ENCODE results near the gene CABP2. TPM values are rescaled to one million over a fixed set of nuclear protein-coding genes. Genes with fewer than 3 reads are reported as not detected.
"Not testable (repeated sequence)": the region's sequence is repeated elsewhere in the genome, so short reads cannot be mapped to it uniquely, and the experiment has no call there.

The CABP2 gene
- total RNA-seq, 1 experiment from 2014 or later = not detected

DNA sequence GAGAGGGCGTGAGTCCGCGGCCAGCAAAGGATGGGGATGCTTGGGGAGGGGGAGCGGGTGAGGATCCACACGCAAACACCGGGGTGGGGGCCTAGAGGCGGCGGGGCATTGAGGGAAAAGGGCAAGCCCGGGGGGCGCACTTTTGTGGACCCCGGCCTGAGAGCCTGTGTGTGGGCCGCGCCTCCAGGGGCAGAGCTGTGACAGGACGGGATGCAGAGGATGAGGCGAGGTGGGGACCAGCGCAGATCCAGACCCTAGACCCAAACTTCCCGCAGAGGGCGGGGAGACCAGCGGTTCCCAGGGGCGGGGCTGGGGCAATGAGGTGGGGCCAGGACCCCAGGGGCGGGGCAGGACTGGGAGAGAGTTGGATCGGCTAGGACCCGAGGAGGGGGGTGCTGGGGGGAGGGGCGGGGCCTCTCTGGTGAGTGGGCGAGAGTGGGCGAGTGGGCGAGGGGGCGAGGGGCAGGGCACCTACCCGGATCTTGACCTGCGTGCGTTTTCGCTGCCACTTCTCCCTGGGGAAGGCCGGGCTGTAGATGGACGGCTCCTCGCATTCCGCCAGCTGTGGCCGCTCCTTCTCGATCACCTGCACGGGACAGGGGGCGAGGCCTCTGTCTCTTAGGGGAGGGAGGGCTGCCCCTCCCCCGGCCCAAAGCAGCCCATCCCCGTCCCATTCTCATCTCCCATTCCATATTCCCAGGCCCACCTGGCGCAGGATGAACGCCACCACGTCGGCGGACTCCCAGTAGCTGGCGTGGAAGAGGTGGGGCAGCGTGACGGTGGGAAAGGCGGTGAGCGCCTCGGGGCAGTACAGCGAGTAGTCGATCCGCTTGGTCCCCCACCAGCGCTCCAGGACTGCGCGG lies 28.6 kb downstream of the CABP2 start:
- no peak for DNase-seq (ENCODE audit: low spot score)

DNA sequence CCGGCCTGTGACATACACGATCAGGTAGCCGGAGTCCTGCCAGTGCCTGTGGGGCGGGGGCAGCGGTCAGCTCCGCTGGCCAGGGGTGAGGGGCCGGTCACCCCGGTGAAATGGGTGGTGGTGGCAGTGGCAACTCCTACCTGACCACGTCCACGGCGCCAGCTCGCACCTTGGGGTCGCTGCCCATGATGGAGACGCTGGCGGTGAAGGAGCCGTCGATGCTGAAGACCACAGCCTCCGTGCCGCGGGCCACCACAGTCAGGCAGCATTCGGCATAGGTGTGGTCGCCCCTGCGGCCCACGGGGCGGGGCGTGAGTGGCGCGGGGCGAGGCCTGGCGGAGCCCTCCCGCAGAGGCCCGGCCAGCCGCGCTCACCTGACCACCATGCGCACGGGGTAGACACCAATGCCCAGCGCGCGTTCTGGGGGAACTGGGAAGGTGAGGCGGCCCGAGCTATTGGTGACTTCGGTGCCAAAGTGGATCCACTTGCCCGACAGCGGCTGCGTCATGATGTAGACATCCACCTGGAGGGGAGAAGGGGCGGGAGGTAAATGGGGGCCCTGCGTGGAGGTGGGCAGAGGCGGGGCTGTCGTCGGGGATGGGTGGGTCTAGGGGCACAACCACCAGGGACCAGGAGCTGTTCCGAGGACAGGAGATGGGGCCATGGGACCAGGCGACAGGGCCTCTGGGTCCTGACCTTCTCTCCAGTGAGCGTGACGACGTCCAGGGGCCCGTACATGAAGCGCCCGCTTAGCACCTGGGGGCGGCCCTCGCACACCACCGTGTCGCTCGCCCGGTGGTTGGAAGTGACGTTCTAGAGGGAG lies 29.5 kb downstream of the CABP2 start:
- no peak for DNase-seq (ENCODE audit: low spot score)

DNA sequence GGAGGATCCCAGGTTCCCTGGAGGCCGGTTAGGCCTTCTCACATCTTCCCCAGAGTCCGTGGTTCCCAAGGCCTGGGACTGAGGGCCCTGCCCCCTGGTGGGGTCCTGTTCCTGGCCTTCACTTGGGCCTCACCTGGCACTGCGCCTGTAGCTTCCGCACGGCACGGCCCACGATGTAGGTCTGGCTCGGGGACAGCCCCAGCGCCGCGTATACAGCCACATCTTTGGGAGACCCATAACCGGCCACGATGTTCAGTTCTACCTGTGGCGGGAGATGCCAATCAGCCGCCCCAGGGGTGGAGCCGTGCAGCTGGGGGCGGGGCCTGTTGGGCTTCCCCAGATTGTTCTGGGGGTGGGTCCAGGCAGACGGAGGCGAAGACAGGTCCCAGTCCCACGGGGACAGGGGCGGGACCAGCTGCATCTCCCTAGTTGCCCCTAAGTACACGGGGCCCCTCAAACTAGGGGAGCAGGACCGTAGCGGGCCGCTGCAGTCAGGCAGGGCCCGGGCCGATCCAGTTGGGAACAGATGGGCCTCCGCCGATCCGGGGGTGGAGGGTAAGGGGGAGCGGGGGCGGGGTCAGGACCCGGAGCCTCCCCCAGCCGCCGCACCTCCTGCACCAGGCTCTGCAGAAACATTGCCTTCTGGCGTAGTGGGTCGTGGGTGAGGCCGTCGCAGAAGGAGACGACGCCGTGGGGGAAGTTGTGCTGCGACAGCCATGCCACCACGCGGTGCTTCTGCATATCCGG lies 30.3 kb downstream of the CABP2 start:
- no peak for DNase-seq (ENCODE audit: low spot score)

DNA sequence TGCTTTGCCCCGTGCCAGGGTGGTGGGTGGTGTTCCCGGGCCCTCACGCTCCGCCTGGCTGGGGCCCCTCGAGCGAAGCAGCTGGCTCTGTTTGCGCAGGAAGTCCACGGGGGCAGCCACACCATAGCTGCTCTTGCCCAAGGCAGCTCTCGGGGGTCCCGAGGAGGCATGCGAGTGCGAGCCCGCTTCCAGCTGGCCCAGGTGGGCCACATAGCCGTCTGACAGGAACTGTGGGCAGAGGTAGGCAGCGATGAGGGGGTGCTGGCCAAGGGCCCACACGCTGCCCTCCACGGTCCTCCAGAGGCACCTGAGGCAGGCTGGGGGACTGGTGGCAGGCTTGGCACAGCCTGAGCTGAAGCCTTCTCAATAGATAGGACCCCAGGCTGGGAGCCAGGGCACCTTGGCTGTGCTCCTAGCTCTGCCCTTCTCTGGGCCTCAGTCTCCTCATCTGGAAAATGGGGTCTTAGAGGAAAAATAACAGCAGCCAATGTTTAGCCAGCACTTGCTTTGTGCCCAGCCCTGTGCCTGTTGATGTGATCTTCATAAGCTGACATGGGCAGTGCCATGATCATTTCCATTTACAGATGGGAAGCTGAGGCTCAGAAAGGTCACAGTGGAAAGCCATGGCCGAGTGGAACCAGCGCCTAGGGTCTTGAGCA lies 31.0 kb downstream of the CABP2 start:
- no peak for DNase-seq (ENCODE audit: low spot score)

DNA sequence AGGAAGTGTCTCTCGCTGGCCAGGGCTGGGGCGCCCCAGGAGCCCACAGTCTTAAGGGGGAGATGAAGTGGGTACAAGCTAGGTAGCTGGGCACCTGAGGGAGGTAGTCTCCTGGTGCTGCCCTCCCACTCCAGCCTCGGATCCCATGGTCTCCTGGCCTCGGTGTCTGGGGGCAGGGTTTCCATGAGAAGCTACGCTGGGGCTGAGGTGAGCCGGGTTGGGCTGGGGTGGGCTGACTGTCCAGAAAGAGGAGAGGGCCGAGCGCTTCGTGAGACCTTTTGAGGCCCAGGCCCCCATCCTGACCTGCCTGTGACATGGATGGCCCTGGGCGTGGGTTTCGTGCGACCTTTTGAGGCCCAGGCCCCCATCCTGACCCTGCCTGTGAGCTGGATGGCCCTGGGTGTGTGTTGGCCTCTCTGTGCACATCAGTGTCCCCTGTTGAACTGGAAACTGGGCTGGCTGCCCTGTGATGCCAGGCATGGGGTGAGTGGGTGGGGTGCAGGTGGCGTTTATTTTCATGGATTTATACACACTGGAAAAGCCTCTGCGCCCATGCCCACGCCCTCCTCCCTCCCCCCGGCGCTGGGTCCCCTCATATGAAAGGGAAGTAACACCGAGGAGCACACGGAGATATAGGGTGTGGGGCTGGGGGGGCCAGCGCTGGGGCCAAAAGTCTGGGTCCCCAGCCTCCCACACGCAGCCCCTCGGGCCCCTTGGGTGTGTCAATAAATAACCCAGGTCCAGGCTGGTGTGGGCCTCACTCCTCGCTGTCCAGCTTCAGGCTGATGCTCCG lies 31.8 kb downstream of the CABP2 start:
- DNase-seq (ENCODE audit: low spot score) = no peak

DNA sequence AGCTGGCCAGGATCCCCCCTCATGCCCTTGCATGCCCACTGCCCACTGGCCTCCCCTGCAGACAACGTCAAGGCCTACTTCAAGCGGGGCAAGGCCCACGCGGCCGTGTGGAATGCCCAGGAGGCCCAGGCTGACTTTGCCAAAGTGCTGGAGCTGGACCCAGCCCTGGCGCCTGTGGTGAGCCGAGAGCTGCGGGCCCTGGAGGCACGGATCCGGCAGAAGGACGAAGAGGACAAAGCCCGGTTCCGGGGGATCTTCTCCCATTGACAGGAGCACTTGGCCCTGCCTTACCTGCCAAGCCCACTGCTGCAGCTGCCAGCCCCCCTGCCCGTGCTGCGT lies 32.5 kb downstream of the CABP2 start:
- DNase-seq (ENCODE audit: low spot score) = no peak

DNA sequence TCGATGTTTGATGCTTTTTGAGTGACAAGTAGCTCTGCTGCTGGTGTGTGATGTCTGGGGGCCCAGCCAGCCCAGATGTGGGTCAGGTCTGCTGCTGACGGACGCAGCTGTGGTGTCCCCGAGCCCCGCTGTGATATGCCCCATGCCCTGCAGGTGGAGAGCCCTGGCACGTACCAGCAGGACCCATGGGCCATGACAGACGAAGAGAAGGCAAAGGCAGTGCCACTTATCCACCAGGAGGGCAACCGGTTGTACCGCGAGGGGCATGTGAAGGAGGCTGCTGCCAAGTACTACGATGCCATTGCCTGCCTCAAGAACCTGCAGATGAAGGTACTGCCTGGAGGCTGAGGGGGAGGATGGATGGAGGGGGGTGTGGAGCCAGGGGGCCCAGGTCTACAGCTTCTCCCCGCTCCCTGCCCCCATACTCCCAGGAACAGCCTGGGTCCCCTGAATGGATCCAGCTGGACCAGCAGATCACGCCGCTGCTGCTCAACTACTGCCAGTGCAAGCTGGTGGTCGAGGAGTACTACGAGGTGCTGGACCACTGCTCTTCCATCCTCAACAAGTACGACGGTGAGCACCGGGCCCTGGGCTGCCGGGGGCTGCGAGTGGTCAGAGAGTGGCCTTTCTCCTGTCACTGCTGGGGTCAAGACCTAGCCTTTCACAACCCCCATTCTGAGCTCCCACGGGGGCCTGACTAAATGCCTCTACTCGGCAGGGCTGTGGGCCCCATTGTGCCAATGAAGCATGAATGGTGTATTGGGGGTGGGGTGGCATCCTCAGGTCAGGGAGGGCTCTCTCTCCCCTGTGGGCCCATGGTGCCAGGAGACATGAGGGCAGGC lies 33.1 kb downstream of the CABP2 start:
- no peak for DNase-seq (ENCODE audit: low spot score)

DNA sequence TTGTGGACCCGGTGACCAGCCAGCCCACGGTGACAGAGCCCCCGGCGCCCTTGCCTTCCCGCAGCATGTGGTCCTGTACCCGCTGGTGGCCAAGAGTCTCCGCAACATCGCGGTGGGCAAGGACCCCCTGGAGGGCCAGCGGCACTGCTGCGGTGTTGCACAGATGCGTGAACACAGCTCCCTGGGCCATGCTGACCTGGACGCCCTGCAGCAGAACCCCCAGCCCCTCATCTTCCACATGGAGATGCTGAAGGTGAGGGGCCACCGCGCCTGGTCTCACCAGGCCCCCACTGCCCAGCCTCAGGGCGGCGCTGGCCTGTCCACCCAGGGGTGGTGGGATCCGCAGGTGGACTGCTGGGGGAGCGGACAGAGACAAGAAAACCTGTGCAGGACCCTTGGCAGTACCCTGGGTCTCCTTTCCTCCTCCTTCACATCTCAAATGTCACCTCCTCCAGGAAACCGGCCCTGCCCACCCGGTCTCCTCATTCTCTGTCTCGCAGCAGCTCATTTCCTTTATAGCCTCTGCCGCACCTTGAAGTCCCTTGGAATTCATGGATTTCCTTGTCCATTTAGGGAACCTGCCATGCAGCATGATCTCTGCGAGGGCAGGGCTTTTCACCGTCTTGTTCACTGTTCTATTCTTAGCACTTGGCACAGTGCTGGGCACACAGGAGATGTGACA lies 33.9 kb downstream of the CABP2 start:
- no peak for DNase-seq (ENCODE audit: low spot score)

DNA sequence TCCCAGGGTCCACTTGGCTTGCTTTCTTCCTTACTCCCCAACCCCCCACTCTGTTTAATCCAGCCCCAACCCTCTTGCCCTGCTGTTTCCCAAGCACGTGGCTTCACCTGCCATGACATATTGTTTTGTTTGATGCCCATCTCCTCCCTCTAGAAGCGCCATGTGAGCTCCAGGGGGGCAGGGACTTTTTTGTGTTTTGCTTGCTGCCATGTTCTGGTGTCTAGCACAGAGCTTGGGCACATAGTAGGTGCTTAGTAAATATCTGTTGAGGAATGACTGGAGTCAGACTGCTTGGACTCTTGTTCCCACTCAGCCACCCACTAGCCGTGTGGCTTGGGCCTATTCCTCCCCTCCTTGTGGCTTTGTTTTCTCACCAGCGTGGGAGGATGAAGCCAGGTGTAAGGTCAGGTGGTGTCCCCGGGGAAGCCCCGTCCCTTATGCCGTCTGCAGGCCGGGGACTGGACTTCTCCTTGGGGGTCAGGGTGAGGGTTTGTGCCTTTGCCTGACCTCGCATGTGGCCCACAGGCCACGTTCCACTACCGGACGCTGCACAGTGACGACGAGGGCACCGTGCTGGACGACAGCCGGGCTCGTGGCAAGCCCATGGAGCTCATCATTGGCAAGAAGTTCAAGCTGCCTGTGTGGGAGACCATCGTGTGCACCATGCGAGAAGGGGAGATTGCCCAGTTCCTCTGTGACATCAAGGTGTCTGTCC lies 36.6 kb downstream of the CABP2 start:
- DNase-seq (ENCODE audit: low spot score) = no peak

DNA sequence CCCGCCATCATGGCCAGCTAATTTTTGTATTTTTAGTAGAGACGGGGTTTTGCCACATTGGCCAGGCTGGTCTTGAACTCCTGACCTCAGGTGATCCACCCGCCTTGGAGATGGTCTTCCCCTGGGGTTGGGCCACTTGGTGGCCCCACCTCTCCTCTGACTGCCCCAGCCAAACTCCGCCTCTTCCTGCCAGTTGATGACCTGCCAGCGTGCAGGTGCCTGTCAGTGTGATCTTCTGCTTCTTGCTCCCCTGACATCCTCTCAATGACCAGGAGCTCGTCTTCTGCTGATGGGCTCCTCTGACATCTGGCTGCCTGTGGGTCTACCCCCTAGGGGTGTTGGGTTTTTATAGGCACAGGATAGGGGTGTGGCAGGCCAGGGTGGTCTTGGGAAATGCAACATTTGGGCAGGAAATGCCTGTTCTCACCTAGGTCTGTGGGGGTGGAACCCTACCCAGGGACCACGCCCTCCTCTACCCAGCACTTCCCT lies 37.3 kb downstream of the CABP2 start:
- DNase-seq (ENCODE audit: low spot score) = not testable (repeated sequence)

DNA sequence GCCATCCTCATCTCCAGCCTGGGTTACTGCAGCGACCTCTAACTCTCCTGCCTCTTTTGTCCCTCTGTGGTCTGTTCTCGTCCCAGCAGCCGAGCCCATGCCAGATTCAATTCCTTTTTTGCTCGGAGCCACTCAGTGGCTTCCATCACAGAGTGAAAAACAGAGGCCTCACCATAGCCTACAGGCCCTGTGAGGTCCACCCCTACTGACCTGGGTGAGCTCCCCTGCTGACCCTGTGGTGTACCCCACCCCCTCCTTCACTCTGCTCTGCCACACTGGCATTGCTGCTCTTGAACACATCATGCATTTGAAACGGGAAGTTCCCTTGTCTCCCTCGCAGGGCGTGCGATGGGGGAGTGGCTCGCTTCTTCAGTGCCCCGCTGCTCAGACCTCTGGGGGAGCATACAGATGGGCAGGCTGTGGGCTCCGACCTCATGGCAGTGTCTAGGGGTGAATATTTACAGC lies 38.4 kb downstream of the CABP2 start:
- no peak for DNase-seq (ENCODE audit: low spot score)

DNA sequence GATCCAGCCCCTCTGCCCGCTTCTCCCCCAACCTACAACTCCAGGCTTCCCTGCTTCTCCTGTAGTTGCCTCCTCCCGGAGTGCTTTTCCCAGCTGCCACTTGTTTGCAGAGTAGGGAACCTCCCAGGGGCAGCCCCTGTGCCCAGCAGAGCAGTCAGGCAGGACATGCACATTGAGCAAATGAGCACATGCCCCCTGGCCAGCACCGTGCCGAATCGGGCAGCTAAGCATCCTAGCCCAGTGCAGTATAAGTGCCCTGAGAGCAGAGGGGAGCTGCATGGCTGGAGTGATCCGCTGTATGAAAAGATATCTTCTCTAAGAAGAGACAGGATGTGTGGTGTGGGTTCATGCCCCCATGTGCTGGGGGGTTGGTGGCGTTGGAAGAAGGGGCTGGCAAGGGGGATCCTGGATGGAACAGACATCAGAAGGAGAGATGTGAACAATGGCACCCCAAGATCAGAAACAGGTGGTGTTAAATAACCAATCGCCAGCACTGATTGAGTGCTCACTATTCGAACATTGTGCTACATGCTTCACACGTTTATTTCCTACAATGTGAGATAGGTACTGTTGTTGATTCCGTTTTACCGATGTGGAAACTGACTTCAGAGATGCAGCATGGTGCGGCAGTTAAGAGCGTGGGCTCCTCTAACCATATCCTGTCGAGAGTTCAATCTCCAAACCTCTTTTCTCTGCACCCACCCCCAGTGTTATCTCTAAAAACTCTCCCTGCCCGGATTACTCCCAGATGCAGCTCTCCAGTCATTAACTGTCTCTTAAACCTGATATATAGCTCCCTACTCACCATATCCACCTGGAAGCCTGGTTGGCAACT lies 39.2 kb downstream of the CABP2 start:
- no peak for DNase-seq (ENCODE audit: low spot score)

DNA sequence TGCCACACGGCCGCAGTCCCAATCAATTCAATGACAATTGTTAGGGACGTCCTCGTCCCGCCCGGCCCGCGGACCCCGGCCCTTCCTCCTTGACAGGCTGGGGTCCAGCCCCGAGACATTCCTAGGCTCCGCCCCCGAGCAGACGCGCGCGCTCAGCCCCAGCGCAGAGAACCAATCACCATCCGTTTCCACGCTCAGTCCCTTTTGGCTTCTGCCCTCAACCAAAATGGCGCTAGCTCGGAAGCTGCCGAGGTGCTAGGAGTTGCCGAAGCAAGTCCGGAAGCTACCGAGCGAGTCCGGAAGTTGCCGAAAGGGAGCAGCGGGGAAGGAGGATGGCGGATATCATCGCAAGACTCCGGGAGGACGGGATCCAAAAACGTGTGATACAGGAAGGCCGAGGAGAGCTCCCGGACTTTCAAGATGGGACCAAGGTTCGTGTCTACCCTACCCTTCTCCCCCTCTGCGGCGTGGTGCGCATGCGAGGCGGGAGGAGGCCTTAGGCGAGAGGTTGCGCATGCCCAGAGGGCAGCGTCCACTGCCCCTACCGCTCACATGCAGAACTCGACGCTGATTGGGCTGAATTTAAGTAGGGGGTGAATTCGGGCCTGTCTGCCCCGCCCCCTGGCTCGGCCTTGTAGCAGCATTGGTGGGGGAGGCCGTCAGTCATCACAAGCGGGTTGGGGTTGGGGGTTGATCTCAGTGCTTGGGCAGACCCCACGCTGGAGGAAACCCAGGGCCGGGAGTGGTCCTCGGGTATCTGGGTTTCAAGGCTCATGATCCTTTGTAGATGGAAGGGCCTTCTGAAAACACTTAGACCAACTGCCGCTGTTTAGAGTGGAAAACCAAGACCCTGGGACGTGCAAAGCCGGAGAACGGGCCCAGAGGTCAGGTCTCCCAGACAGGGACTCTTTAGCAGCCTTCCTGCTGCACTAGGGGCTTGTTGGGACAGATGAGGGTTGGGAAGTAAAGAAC lies 40.1 kb downstream of the CABP2 start, which contains the start of gene AIP:
TSS of gene AIP (plus strand) at position 200 of the 972 bp plus-strand sequence. CDS start at position 333, 133 bp downstream.
- DNase-seq (ENCODE audit: low spot score) = peak; percentile 95

DNA sequence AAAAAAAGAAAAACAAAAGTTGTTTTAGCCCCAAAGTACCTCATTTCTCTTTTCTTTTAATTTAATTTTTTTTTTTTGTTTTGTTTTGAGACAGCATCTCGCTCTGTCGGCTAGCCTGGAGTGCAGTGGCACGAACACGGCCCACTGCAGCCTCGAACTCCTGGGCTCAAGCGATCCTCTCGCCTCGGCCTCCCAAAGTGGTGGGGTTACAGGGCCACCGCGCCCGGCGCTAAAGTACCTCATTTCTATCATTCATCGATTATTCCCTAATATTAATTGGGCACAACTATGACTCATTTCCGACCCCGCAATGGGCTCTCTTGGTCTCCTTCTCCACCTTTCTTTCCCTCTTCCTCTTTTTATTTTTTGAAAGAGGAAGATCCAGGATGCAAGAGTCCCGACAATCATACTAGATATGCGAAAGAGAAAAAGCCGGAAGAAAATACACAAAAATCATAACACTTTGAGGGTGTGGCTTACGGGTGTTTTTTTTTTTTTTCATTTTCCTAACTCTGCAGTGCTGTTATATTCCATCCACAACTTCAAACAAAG lies 40.9 kb downstream of the CABP2 start:
- no peak for DNase-seq (ENCODE audit: low spot score)

DNA sequence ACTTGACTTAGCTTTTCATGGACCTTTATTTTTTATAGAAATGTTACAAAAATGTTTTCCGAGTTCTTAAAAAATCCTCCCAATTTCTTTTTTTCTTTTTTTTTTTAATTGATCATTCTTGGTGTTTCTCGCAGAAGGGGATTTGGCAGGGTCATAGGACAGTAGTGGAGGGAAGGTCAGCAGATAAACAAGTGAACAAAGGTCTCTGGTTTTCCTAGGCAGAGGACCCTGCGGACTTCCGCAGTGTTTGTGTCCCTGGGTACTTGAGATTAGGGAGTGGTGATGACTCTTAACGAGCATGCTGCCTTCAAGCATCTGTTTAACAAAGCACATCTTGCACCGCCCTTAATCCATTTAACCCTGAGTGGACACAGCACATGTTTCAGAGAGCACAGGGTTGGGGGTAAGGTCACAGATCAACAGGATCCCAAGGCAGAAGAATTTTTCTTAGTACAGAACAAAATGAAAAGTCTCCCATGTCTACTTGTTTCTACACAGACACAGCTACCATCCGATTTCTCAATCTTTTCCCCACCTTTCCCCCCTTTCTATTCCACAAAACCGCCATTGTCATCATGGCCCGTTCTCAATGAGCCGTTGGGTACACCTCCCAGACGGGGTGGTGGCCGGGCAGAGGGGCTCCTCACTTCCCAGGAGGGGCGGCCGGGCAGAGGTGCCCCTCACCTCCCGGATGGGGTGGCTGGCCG lies 45.7 kb downstream of the CABP2 start:
- DNase-seq (ENCODE audit: low spot score) = not testable (repeated sequence)
